Trophoblast cell (in vitro differentiated cells and primary cell): ENCODE measurements around the gene CISTR.

Experiments
- DNase-seq, 2 donors: peaks; one replicate each; pipeline ENCODE4 v3.0.0-alpha.2; 2016
- H2AFZ ChIP-seq: 2 replicates; pipeline ENCODE4 v1.6.1; 2013; ENCODE audit warnings: low read length, moderate library complexity, mild to moderate bottlenecking; ENCODE audit not compliant: insufficient read depth, poor library complexity
- H2AK5ac ChIP-seq: 2 replicates; pipeline ENCODE4 v1.6.1; 2013; ENCODE audit warnings: mild to moderate bottlenecking, low read length
- H2BK120ac ChIP-seq: 2 replicates; pipeline ENCODE4 v1.6.1; 2013; ENCODE audit warnings: low read length, mild to moderate bottlenecking, moderate library complexity; ENCODE audit not compliant: insufficient read depth, poor library complexity
- H2BK12ac ChIP-seq: 2 replicates; pipeline ENCODE4 v1.6.1; 2013; ENCODE audit warnings: mild to moderate bottlenecking, low read length, moderate library complexity
- H2BK5ac ChIP-seq: 2 replicates; pipeline ENCODE4 v1.6.1; 2013; ENCODE audit warnings: low read length, low read depth, moderate library complexity, mild to moderate bottlenecking; ENCODE audit not compliant: poor library complexity
- H3K14ac ChIP-seq: 2 replicates; pipeline ENCODE4 v1.6.1; 2013; ENCODE audit warnings: mild to moderate bottlenecking, low read length
- H3K18ac ChIP-seq: 2 replicates; pipeline ENCODE4 v1.6.1; 2013; ENCODE audit warnings: mild to moderate bottlenecking, low read length
- H3K23ac ChIP-seq: 2 replicates; pipeline ENCODE4 v1.6.1; 2013; ENCODE audit warnings: low read length
- H3K27ac ChIP-seq: 2 replicates; pipeline ENCODE4 v1.5.1; 2013; ENCODE audit warnings: low read depth, mild to moderate bottlenecking, inconsistent platforms, low read length, moderate library complexity
- H3K27me3 ChIP-seq: 2 replicates; pipeline ENCODE4 v1.6.1; 2013; ENCODE audit warnings: inconsistent platforms, mild to moderate bottlenecking, low read length, moderate library complexity; ENCODE audit not compliant: insufficient read depth
- H3K36me3 ChIP-seq, 2 experiments: 1 replicate in 1 of 2; 2 replicates in 1 of 2; pipeline ENCODE4 v1.6.1; 2013; ENCODE audit warnings: low read length in 2 of 2, mild to moderate bottlenecking in 2 of 2, moderate library complexity in 1 of 2; ENCODE audit not compliant: insufficient read depth in 2 of 2, control insufficient read depth in 1 of 2
- H3K4ac ChIP-seq: 2 replicates; pipeline ENCODE4 v1.6.1; 2013; ENCODE audit warnings: low read depth, mild to moderate bottlenecking, low read length, moderate library complexity
- H3K4me1 ChIP-seq, 2 experiments: 1 replicate in 1 of 2; 2 replicates in 1 of 2; pipeline ENCODE4 v1.6.1; 2013; ENCODE audit warnings: low read length in 2 of 2, mild to moderate bottlenecking in 2 of 2, moderate library complexity in 1 of 2; ENCODE audit not compliant: insufficient read depth in 2 of 2, control insufficient read depth in 1 of 2
- H3K4me2 ChIP-seq: 2 replicates; pipeline ENCODE4 v1.6.1; 2013; ENCODE audit warnings: inconsistent platforms, mild to moderate bottlenecking, low read length, moderate library complexity
- H3K4me3 ChIP-seq: 2 replicates; pipeline ENCODE4 v1.5.1; 2013; ENCODE audit warnings: mild to moderate bottlenecking, low read depth, low read length, inconsistent platforms
- H3K79me1 ChIP-seq: one replicate; pipeline ENCODE4 v1.6.1; 2013; ENCODE audit warnings: low read length
- H3K79me2 ChIP-seq: 2 replicates; pipeline ENCODE4 v1.6.1; 2013; ENCODE audit warnings: low read length, mild to moderate bottlenecking; ENCODE audit not compliant: control insufficient read depth, insufficient read depth, poor library complexity
- H3K9ac ChIP-seq: 2 replicates; pipeline ENCODE4 v1.6.1; 2013; ENCODE audit warnings: mild to moderate bottlenecking, low read length
- H3K9me3 ChIP-seq: 2 replicates; pipeline ENCODE4 v1.6.1; 2013; ENCODE audit warnings: low read depth, mild to moderate bottlenecking, control low read depth, inconsistent platforms, low read length; ENCODE audit not compliant: insufficient read depth
- H4K12ac ChIP-seq: 2 replicates; pipeline ENCODE4 v1.6.1; 2013; ENCODE audit warnings: low read depth, mild to moderate bottlenecking, low read length, moderate library complexity
- H4K8ac ChIP-seq: 2 replicates; pipeline ENCODE4 v1.6.1; 2013; ENCODE audit warnings: low read depth, mild to moderate bottlenecking, low read length, moderate library complexity
- H4K91ac ChIP-seq: one replicate; pipeline ENCODE4 v1.6.1; 2013; ENCODE audit warnings: low read depth, mild to moderate bottlenecking, low read length, moderate library complexity
- WGBS: extraction: QIAGEN DNeasy Blood & Tissue Kit; methylation state at CpG from one replicate; pipeline ENCODE4 v1.1.7; 2013; ENCODE audit warnings: missing lambda C conversion rate; ENCODE audit not compliant: insufficient read length, insufficient coverage; ENCODE audit errors: extremely low coverage; 5-methylcytosine and 5-hydroxymethylcytosine counted together

CISTR gene

GRCh38 chr12:53785161-53785560, 33.4 kb upstream of the CISTR start:
- H2BK5ac ChIP-seq: no peak overlapping the region
- H3K4me3 ChIP-seq: no peak overlapping the region
- H4K12ac ChIP-seq: no peak overlapping the region
- H3K14ac ChIP-seq: no peak overlapping the region
- no peak overlapping the region for H3K27ac ChIP-seq
- H3K9me3 ChIP-seq: no peaks in the 10 kb centered on the region
- H4K91ac ChIP-seq: no peak overlapping the region
- H3K27me3 ChIP-seq: peaks cover 5% of the 10 kb centered on the region
- no CpG with 5 or more reads among the region's 2 CpGs for WGBS
- H3K4me2 ChIP-seq: no peak overlapping the region
- no peaks in the 10 kb centered on the region for H3K36me3 ChIP-seq
- DNase-seq: no peak
- H3K4me1 ChIP-seq: no peaks in the 10 kb centered on the region
- no peak overlapping the region for H3K18ac ChIP-seq
- H2AFZ ChIP-seq: no peak overlapping the region
- no peak overlapping the region for H2BK120ac ChIP-seq
- no peak overlapping the region for H2AK5ac ChIP-seq
- H3K4ac ChIP-seq: no peak overlapping the region
- H4K8ac ChIP-seq: no peak overlapping the region
- no peaks in the 10 kb centered on the region for H3K79me1 ChIP-seq
- no peaks in the 10 kb centered on the region for H3K79me2 ChIP-seq
- H3K23ac ChIP-seq: no peak overlapping the region
- H2BK12ac ChIP-seq: no peak overlapping the region
- no peak overlapping the region for H3K9ac ChIP-seq

GRCh38 chr12:53782093-53782703, 30.4 kb upstream of the CISTR start:
- Histone ChIP-seq H2BK120ac (no peak overlapping the region), H3K79me1 (no peaks in the 10 kb centered on the region), H2BK12ac (no peak overlapping the region), H3K9ac (no peak overlapping the region), H3K36me3 (no peaks in the 10 kb centered on the region), H3K23ac (no peak overlapping the region), H2AK5ac (no peak overlapping the region), H2AFZ (no peak overlapping the region), H3K27me3 (peaks cover 5% of the 10 kb centered on the region), H4K12ac (no peak overlapping the region), H4K91ac (no peak overlapping the region), H3K79me2 (no peaks in the 10 kb centered on the region), H3K4me1 (no peaks in the 10 kb centered on the region), H4K8ac (no peak overlapping the region), H3K4ac (no peak overlapping the region), H3K27ac (no peak overlapping the region), H3K18ac (no peak overlapping the region), H3K14ac (no peak overlapping the region), H3K4me3 (no peak overlapping the region), H3K4me2 (no peak overlapping the region), H3K9me3 (no peaks in the 10 kb centered on the region), H2BK5ac (no peak overlapping the region)
- DNase-seq: no peak
- WGBS: no CpG with 5 or more reads among the region's 8 CpGs

GRCh38 chr12:53781228-53781801, 29.5 kb upstream of the CISTR start:
- Histone ChIP-seq H2BK5ac (no peak overlapping the region), H3K4me3 (no peak overlapping the region), H4K91ac (no peak overlapping the region), H3K36me3 (no peaks in the 10 kb centered on the region), H3K79me2 (no peaks in the 10 kb centered on the region), H3K9me3 (no peaks in the 10 kb centered on the region), H3K23ac (no peak overlapping the region), H3K27me3 (peaks cover 5% of the 10 kb centered on the region), H3K4ac (no peak overlapping the region), H3K9ac (no peak overlapping the region), H3K14ac (no peak overlapping the region), H2BK12ac (no peak overlapping the region), H2BK120ac (no peak overlapping the region), H3K4me2 (no peak overlapping the region), H3K79me1 (no peaks in the 10 kb centered on the region), H3K4me1 (no peaks in the 10 kb centered on the region), H4K12ac (no peak overlapping the region), H3K27ac (no peak overlapping the region), H4K8ac (no peak overlapping the region), H2AFZ (no peak overlapping the region), H2AK5ac (no peak overlapping the region), H3K18ac (no peak overlapping the region)
- no CpG with 5 or more reads among the region's 5 CpGs for WGBS
- no peak for DNase-seq

- Histone ChIP-seq H3K4me3 (no peak overlapping the region), H4K8ac (no peak overlapping the region), H3K14ac (no peak overlapping the region), H3K23ac (no peak overlapping the region), H3K4ac (no peak overlapping the region), H2BK12ac (no peak overlapping the region), H3K79me1 (no peaks in the 10 kb centered on the region), H2AK5ac (no peak overlapping the region), H3K79me2 (no peaks in the 10 kb centered on the region), H2BK120ac (no peak overlapping the region), H2BK5ac (no peak overlapping the region), H3K9ac (no peak overlapping the region), H3K18ac (no peak overlapping the region), H3K4me2 (no peak overlapping the region), H3K36me3 (no peaks in the 10 kb centered on the region), H4K12ac (no peak overlapping the region), H3K9me3 (no peaks in the 10 kb centered on the region), H2AFZ (no peak overlapping the region), H3K4me1 (no peaks in the 10 kb centered on the region), H3K27me3 (peaks cover 5% of the 10 kb centered on the region), H4K91ac (no peak overlapping the region), H3K27ac (no peak overlapping the region)
- no peak for DNase-seq
- no CpG with 5 or more reads among the region's 3 CpGs for WGBS
Observed at GRCh38 chr12:53780323-53780722, 28.5 kb upstream of the CISTR start.
